ENCODE measurements around the gene PARVG.

PARVG gene

DNA sequence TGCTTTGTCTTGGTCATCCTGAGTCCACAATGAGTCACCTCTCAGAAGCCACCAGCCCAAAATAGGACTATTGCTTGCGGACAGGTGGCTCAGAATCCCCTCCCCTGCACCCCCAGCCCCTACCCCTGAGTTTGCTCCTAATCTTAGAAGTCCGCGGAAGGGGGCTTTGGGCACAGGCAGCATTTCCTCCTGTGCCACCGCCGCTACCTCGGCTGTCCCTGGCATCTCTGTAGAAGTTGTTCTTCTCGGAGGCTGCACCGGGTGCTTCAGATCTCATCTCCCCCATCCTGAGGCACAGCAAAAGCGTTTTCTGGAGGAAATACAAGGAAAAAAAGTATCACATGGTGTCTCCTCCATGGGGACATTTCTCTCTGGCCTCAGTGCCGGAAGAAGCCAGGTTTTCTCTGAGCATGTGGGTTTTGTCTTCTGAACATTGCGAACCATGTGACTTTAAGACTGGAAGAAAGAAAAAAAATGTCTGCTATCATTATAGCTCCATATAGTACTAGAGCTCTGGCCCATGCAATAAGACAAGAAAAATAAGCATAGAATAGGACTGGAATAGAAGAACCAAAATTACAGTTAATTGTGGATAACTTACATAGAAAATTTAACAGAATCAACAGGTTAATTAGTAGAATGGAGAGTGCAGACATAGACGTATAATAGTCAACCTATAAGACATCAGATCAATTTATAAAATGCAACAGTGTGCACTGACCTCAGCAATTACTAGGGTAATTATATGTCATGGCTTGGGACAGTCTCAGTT lies 68.8 kb downstream of the PARVG start:
- H3K4me3 ChIP-seq (ENCODE audit: low read length): no peak overlapping the region
- H3K36me3 ChIP-seq (ENCODE audit: control insufficient read depth, insufficient read depth, low read length): no peaks in the 10 kb centered on the region
- WGBS (ENCODE audit: insufficient coverage, insufficient read length): no CpG with 5 or more reads among the region's 12 CpGs
- H3K9me3 ChIP-seq (ENCODE audit: control insufficient read depth, insufficient read depth, low read length): no peaks in the 10 kb centered on the region
- H3K4me1 ChIP-seq (ENCODE audit: control insufficient read depth, insufficient read depth, low read length): no peaks in the 10 kb centered on the region
- no peak overlapping the region for H3K27ac ChIP-seq (ENCODE audit: low read length)
- no peak for DNase-seq (ENCODE audit: low read depth, low spot score)
- H3K27me3 ChIP-seq (ENCODE audit: control insufficient read depth, insufficient read depth, low read length): no peaks in the 10 kb centered on the region

- Histone ChIP-seq H3K4me1 (ENCODE audit: control insufficient read depth, insufficient read depth, low read length) (peaks cover 2% of the 10 kb centered on the region; the same call in 1 of the 2 replicates), H3K27me3 (ENCODE audit: control insufficient read depth, insufficient read depth, low read length) (no peaks in the 10 kb centered on the region), H3K36me3 (ENCODE audit: control insufficient read depth, insufficient read depth, low read length) (no peaks in the 10 kb centered on the region), H3K9me3 (ENCODE audit: control insufficient read depth, insufficient read depth, low read length) (no peaks in the 10 kb centered on the region), H3K4me3 (ENCODE audit: low read length) (no peak overlapping the region), H3K27ac (ENCODE audit: low read length) (no peak overlapping the region)
- DNase-seq (ENCODE audit: low read depth, low spot score): no peak
- no CpG with 5 or more reads among the region's 2 CpGs for WGBS (ENCODE audit: insufficient coverage, insufficient read length)
Observed at GRCh38 chr22:44254811-44255210, 74.1 kb downstream of the PARVG start.

GRCh38 chr22:44256085-44256484 lies 75.4 kb downstream of the PARVG start:
- Histone ChIP-seq H3K27ac (ENCODE audit: low read length) (no peak overlapping the region), H3K27me3 (ENCODE audit: control insufficient read depth, insufficient read depth, low read length) (no peaks in the 10 kb centered on the region; the same call in 1 of the 2 replicates), H3K36me3 (ENCODE audit: control insufficient read depth, insufficient read depth, low read length) (no peaks in the 10 kb centered on the region), H3K9me3 (ENCODE audit: control insufficient read depth, insufficient read depth, low read length) (no peaks in the 10 kb centered on the region), H3K4me3 (ENCODE audit: low read length) (no peak overlapping the region), H3K4me1 (ENCODE audit: control insufficient read depth, insufficient read depth, low read length) (peaks cover 2% of the 10 kb centered on the region; the same call in 1 of the 2 replicates)
- no peak for DNase-seq (ENCODE audit: low read depth, low spot score)
- no CpG with 5 or more reads among the region's 6 CpGs for WGBS (ENCODE audit: insufficient coverage, insufficient read length)

DNA sequence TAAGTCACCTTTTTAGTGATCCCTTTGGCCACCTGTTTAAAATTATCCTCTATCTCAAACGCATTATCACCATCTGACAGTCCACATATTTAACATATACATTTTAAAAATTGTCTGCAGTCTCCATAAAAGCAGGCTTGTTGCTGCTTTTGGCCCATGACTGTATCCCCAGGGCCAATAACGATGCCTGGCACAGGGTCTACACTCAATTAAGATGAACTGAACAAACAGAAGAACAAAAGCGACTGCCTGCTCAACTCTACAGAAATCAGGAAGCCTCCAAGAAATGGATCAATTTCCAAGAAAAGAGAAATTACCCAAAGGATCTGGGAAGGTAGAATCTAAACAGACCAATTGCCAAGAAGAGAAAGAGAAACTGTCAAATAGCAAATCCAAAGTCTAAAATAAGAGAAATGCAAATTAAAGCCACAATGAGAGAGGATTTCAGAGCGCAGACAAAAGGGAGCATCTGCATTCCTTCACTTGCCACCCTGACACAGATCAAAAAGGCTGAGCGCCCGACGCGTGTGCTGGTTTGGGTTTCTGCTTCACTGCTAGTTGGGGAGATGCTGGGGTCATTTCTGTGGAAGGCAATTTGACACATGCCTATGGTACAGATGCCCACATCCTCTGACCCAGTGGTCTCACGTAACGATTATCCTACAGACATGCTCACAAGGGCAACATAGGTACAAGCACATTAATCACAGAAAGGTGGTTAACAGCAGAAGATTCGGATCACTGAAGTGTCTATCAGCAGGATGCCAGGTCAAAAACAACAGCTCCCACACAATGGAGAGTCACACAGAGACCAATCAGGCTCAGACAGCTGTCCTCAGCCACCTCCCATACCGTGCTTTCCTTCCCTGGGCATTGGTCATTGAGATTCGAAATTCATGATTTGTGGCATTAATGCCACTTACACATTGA lies 76.1 kb downstream of the PARVG start:
- no peak for DNase-seq (ENCODE audit: low read depth, low spot score)
- Histone ChIP-seq H3K36me3 (ENCODE audit: control insufficient read depth, insufficient read depth, low read length) (no peaks in the 10 kb centered on the region), H3K9me3 (ENCODE audit: control insufficient read depth, insufficient read depth, low read length) (no peaks in the 10 kb centered on the region), H3K27ac (ENCODE audit: low read length) (no peak overlapping the region), H3K27me3 (ENCODE audit: control insufficient read depth, insufficient read depth, low read length) (no peaks in the 10 kb centered on the region; the same call in 1 of the 2 replicates), H3K4me1 (ENCODE audit: control insufficient read depth, insufficient read depth, low read length) (peaks cover 2% of the 10 kb centered on the region; the same call in 1 of the 2 replicates), H3K4me3 (ENCODE audit: low read length) (no peak overlapping the region)
- 100% methylated on average over 1 of the region's 13 CpGs for WGBS (ENCODE audit: insufficient coverage, insufficient read length)

Measured in iPS DF 6.9 (cell line).